GM12892 (cell line): Measurements from ENCODE around the gene MYO1C.
A peak's percentile ranks its signal among the peaks of the same experiment; 100 is the strongest.

Experiments used
- POLR2A ChIP-seq: IDR thresholded peaks from 2 replicates; pipeline ENCODE4 v1.6.1; 2011; ENCODE audit warnings: low read depth, low read length, control low read depth
- POLR2AphosphoS5 ChIP-seq: IDR thresholded peaks from 2 replicates; pipeline ENCODE4 v1.6.1; 2011; ENCODE audit warnings: low read depth, low read length, control low read depth
- TAF1 ChIP-seq: IDR thresholded peaks from 2 replicates; pipeline ENCODE4 v1.6.1; 2011; ENCODE audit warnings: low read depth, mild to moderate bottlenecking, control low read depth, low read length, borderline replicate concordance

DNA sequence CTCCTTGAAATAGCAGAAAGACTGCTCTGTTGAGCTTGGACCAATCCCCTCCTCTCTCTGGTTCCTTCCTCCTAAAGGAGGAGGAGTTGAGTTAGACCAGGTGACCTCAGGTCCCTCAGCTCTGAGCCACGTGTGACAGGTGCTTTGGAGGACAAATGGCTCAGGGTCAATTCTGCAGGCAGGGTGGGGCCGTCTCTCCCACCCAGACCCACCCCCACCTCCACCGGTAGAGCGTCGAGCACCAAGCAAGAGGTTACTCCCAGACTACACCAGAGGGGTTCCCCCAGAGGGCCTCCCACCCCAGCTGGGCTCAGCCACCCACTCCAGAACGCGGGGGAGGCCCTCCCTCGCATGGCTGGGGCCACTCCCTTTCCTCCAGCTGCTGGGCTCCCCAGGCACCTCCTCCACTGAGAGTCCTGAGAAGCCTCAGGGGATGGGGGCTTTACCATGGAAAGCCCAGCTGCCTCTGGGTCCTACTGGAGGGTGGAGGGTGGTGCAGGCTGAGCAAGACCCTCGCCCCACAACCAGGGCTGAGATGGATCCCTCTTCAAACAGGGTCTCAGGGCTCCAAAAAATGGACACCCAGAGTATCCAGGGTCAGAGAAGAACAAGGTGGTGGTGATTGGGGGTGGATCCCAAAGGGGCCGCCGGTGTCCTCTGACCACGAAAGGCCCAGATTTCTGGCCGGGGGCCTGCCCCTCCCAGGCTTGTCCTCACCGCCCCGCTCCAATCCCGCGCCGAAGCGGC is 7.6 kb downstream of the MYO1C start:
- TF ChIP-seq POLR2AphosphoS5 (no peak), TAF1 (0 out of 2 replicates have a peak, but pooled peaks have one; percentile 31), POLR2A (peak; percentile 50; the same call in 1 of the 2 replicates)
